ENCODE results near the gene THOP1.

Gene THOP1

DNA sequence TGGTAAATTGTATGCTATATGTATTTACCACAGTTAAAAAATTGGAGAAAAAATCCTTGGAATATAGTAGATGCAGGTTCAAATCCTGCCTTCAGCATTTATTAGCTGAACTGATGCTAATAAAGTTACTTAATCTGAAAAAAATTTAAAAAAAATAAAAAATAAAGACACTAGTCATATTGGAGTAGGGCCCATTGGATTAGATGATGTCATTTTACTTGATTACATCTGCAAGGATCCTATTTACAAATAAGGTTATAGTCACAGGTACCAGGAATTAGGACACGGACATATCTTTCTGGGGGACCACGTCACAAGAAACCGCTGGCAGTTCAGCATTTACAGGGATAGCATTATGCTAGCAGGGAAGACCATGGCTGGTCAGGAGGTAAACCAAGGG lies 62.2 kb downstream of the THOP1 start:
- no peak for DNase-seq (ENCODE audit: low read depth)
- no peak overlapping the region for H3K4me3 ChIP-seq (replicated peaks; ENCODE audit: low read depth, low read length)
- TF ChIP-seq, protein P1, sequence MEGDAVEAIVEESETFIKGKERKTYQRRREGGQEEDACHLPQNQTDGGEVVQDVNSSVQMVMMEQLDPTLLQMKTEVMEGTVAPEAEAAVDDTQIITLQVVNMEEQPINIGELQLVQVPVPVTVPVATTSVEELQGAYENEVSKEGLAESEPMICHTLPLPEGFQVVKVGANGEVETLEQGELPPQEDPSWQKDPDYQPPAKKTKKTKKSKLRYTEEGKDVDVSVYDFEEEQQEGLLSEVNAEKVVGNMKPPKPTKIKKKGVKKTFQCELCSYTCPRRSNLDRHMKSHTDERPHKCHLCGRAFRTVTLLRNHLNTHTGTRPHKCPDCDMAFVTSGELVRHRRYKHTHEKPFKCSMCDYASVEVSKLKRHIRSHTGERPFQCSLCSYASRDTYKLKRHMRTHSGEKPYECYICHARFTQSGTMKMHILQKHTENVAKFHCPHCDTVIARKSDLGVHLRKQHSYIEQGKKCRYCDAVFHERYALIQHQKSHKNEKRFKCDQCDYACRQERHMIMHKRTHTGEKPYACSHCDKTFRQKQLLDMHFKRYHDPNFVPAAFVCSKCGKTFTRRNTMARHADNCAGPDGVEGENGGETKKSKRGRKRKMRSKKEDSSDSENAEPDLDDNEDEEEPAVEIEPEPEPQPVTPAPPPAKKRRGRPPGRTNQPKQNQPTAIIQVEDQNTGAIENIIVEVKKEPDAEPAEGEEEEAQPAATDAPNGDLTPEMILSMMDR (IDR thresholded peaks at IDR 0.05; ENCODE audit: low read length, missing control alignments): no peak

DNA sequence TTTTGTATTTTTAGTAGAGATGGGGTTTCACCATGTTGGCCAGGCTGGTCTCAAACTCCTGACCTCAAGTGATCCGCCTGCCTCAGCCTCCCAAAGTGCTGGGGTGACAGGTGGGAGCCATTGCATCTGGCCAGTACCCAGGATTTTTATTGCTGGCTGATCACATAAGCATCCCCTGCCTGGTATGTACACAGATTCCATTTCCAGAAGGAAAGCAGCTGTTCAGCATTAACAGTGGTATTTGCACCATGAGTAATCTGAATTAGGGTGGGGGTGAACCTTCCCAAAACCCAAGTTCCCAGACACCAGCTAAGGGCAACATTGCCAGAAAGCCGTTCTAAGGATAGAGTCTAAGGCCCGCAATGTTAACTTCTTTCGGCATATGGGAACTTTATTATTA lies 63.3 kb downstream of the THOP1 start:
- H3K4me3 ChIP-seq (replicated peaks; ENCODE audit: low read depth, low read length): no peak overlapping the region
- TF ChIP-seq, protein P1 (IDR thresholded peaks at IDR 0.05; ENCODE audit: low read length, missing control alignments): no peak
- no peak for DNase-seq (ENCODE audit: low read depth)

DNA sequence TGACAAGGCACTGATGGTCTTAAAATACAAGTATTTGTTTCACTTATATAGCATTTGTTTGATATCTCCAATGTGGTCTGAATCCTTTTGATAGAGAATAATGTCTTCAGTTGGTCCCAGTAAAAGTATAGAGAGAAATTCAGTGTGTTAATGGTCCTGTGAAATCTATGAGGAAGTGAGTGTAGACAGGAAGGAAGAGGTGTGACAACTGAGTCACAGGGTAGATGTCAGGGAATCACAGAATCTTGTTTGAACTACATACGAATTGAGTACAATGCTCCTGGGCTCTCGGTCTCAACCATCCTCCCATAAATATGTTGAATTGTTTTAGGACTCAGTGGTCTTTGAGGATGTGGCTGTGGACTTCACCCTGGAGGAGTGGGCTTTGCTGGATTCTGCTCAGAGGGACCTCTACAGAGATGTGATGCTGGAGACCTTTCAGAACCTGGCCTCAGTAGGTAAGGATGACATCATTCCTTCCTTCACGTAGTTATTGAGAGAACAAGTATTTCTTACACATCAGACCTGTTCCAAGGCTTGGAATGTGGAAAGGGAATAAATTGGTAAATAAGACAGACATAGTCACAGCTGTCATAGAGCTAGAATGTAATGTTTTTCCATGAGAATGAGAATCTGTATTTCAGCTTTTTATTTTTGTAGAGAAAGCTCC lies 65.1 kb downstream of the THOP1 start:
- H3K4me3 ChIP-seq (replicated peaks; ENCODE audit: low read depth, low read length): no peak overlapping the region
- TF ChIP-seq, protein P1 (IDR thresholded peaks at IDR 0.05; ENCODE audit: low read length, missing control alignments): no peak
- no peak for DNase-seq (ENCODE audit: low read depth)

DNA sequence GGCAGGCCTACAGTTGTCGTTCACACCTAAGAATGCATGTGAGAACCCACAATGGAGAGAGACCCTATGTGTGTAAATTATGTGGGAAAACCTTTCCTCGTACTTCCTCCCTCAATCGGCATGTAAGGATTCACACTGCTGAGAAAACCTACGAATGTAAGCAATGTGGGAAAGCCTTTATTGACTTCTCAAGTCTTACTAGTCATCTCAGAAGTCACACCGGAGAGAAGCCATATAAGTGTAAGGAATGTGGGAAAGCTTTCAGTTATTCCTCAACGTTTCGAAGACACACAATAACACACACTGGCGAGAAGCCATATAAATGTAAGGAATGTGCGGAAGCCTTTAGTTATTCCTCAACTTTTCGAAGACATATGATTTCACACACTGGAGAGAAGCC lies 67.3 kb downstream of the THOP1 start:
- TF ChIP-seq, protein P1 (IDR thresholded peaks at IDR 0.05; ENCODE audit: low read length, missing control alignments): no peak
- no peak overlapping the region for H3K4me3 ChIP-seq (replicated peaks; ENCODE audit: low read depth, low read length)
- DNase-seq (ENCODE audit: low read depth): no peak

DNA sequence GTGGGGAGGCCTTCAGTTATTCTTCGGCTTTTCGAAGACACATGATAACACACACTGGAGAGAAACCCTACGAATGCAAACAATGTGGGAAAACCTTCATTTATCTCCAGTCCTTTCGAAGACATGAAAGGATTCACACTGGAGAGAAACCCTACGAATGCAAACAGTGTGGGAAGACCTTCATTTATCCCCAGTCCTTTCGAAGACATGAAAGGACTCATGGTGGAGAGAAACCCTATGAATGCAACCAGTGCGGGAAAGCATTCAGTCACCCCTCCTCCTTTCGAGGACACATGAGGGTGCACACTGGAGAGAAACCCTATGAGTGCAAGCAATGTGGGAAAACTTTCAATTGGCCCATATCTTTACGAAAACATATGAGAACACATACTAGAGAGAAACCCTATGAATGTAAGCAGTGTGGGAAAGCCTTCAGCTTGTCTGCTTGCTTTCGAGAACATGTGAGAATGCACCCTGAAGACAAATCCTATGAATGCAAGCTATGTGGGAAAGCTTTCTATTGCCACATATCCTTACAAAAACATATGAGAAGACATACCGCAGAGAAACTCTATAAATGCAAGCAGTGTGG lies 67.8 kb downstream of the THOP1 start:
- TF ChIP-seq, protein P1 (IDR thresholded peaks at IDR 0.05; ENCODE audit: low read length, missing control alignments): no peak
- no peak for DNase-seq (ENCODE audit: low read depth)
- H3K4me3 ChIP-seq (replicated peaks; ENCODE audit: low read depth, low read length): no peak overlapping the region

DNA sequence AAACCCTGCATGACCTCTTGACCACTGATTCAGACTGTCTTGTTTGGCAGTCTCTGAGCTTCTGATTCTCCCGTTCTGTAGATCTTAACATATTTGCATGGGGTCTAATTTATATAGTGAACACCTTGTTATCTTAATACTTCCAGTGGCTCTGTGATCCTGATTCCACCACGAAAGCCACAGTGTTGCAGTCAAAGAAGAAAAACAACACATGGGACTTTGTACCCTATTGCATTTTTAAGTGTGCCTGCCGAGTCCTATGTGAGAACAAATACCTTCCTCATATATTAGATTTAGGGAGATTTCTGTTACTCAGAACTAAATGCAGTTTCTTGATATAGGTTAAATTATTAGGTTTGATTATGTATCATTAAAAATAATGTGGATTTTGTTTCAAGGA lies 69.5 kb downstream of the THOP1 start:
- H3K4me3 ChIP-seq (replicated peaks; ENCODE audit: low read depth, low read length): no peak overlapping the region
- DNase-seq (ENCODE audit: low read depth): no peak
- TF ChIP-seq, protein P1 (IDR thresholded peaks at IDR 0.05; ENCODE audit: low read length, missing control alignments): no peak
